ENCODE data around the gene RSPH9.

DNA sequence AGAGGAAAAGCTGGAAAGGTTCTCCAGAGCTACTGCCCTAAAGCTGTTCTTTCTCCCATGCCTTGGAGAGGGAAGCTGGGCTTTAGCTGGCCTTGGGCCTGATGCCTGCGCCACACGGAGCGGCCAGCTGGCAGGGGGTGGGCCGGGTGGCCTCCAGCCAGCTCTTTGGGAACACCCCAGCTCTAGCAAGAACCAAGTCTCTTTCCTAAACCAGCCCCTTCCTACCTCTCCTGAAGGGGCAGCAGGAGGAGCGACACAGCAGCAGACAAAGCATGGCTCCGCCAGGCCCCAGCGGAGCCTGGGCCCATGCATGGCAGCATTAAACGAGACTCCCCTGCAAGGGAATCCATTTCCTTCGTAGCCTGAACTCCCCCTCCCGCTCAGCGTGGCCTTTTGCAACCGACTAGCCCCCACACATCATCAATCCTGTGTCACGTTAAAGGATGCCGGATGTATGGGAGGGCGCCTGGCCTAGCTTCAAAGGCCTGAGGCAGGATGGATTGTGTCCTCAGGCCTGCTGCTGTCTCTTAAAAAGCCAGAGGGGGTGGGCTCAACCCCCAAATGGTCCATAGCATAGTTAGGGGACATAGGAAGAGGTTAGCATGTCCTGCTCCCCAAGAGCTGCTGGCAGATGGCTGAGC is 28.7 kb downstream of the RSPH9 start:
- no peak for TF ChIP-seq NFIC (IDR thresholded peaks at IDR 0.05; ENCODE audit: borderline replicate concordance)
- TF ChIP-seq TAF1 (IDR thresholded peaks at IDR 0.05; ENCODE audit: borderline replicate concordance, low read depth, low read length), result no peak
- TF ChIP-seq, protein P1, sequence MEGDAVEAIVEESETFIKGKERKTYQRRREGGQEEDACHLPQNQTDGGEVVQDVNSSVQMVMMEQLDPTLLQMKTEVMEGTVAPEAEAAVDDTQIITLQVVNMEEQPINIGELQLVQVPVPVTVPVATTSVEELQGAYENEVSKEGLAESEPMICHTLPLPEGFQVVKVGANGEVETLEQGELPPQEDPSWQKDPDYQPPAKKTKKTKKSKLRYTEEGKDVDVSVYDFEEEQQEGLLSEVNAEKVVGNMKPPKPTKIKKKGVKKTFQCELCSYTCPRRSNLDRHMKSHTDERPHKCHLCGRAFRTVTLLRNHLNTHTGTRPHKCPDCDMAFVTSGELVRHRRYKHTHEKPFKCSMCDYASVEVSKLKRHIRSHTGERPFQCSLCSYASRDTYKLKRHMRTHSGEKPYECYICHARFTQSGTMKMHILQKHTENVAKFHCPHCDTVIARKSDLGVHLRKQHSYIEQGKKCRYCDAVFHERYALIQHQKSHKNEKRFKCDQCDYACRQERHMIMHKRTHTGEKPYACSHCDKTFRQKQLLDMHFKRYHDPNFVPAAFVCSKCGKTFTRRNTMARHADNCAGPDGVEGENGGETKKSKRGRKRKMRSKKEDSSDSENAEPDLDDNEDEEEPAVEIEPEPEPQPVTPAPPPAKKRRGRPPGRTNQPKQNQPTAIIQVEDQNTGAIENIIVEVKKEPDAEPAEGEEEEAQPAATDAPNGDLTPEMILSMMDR (IDR thresholded peaks at IDR 0.05), result no peak
- TF ChIP-seq MXI1 (IDR thresholded peaks at IDR 0.05; ENCODE audit: low read depth, low read length), result no peak
- TF ChIP-seq, protein P2, sequence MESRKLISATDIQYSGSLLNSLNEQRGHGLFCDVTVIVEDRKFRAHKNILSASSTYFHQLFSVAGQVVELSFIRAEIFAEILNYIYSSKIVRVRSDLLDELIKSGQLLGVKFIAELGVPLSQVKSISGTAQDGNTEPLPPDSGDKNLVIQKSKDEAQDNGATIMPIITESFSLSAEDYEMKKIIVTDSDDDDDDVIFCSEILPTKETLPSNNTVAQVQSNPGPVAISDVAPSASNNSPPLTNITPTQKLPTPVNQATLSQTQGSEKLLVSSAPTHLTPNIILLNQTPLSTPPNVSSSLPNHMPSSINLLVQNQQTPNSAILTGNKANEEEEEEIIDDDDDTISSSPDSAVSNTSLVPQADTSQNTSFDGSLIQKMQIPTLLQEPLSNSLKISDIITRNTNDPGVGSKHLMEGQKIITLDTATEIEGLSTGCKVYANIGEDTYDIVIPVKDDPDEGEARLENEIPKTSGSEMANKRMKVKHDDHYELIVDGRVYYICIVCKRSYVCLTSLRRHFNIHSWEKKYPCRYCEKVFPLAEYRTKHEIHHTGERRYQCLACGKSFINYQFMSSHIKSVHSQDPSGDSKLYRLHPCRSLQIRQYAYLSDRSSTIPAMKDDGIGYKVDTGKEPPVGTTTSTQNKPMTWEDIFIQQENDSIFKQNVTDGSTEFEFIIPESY (IDR thresholded peaks at IDR 0.05; ENCODE audit: borderline replicate concordance, low read depth), result no peak
- no peak for TF ChIP-seq POLR2AphosphoS5 (IDR thresholded peaks at IDR 0.05; ENCODE audit: low read depth, low read length)
- TF ChIP-seq JUND (IDR thresholded peaks at IDR 0.05), result no peak
- TF ChIP-seq EP300 (IDR thresholded peaks at IDR 0.05; ENCODE audit: borderline replicate concordance in 1 of 2, low read depth in 1 of 2, low read length in 1 of 2), result no peak
- no peak for TF ChIP-seq GABPA (IDR thresholded peaks at IDR 0.05; ENCODE audit: low read depth)
